Fibroblast of the aortic adventitia (primary cell): ENCODE data around the gene SMAD9. TPM values are rescaled to one million over a fixed set of nuclear protein-coding genes. Genes with fewer than 3 reads are reported as not detected.
A peak's percentile ranks its signal among the peaks of the same experiment; 100 is the strongest.
"Not testable (repeated sequence)": the region's sequence is repeated elsewhere in the genome, so short reads cannot be mapped to it uniquely, and the experiment has no call there.

Source experiments
- DNase-seq: peaks from one replicate; pipeline ENCODE4 v3.0.0-alpha.2; 2010; ENCODE audit warnings: low read depth
- H3K4me3 ChIP-seq: 2 replicates; pipeline ENCODE4 v1.5.1; 2011; ENCODE audit warnings: low read depth, mild to moderate bottlenecking, control low read depth, low read length, moderate library complexity
- CTCF ChIP-seq: IDR thresholded peaks from 2 replicates; pipeline ENCODE4 v1.5.1; 2011; ENCODE audit warnings: mild to moderate bottlenecking, low read length, control low read depth, inconsistent platforms; ENCODE audit not compliant: insufficient read depth
- total RNA-seq: library from RNA; depleted of rRNA; stranded (reverse); fragments of >200 nt; gene quantifications from 2 replicates; pipeline ENCODE4 v1.2.3, GENCODE V29; 2012; ENCODE audit warnings: low replicate concordance

Gene SMAD9
- total RNA-seq, 1 donor, result 8.2 TPM

- no peak for DNase-seq
- TF ChIP-seq CTCF, result no peak
Observed at GRCh38 chr13:36884235-36884634, 35.8 kb downstream of the SMAD9 start.

GRCh38 chr13:36883824-36884223 is 36.2 kb downstream of the SMAD9 start:
- H3K4me3 ChIP-seq, result no peak overlapping the region
- TF ChIP-seq CTCF, result no peak

More at GRCh38 chr13:36884235-36884634, 35.8 kb downstream of the SMAD9 start:
- no peak overlapping the region for H3K4me3 ChIP-seq

GRCh38 chr13:36883392-36883791 is 36.6 kb downstream of the SMAD9 start:
- DNase-seq, H3K4me3 ChIP-seq: not testable (repeated sequence)

More at GRCh38 chr13:36883824-36884223, 36.2 kb downstream of the SMAD9 start:
- no peak for DNase-seq

GRCh38 chr13:36882829-36883390 is 37.1 kb downstream of the SMAD9 start:
- no peak overlapping the region for H3K4me3 ChIP-seq
- no peak for DNase-seq
- TF ChIP-seq CTCF, result no peak

- no peak overlapping the region for H3K4me3 ChIP-seq
- peak; percentile 41 for DNase-seq
- TF ChIP-seq CTCF, result no peak
Observed at GRCh38 chr13:36880961-36881360, 39.1 kb downstream of the SMAD9 start.

GRCh38 chr13:36879218-36879938 is 40.7 kb downstream of the SMAD9 start:
- TF ChIP-seq CTCF, result no peak
- DNase-seq, result no peak
- no peak overlapping the region for H3K4me3 ChIP-seq

GRCh38 chr13:36875961-36876360 is 44.1 kb downstream of the SMAD9 start:
- no peak for DNase-seq
- TF ChIP-seq CTCF, result no peak
- H3K4me3 ChIP-seq, result no peak overlapping the region
